Measurements from ENCODE around the gene TDRD9.
A peak's percentile ranks its signal among the peaks of the same experiment; 100 is the strongest.

Gene TDRD9

GRCh38 chr14:104037903-104038302, 109.6 kb downstream of the TDRD9 start:
- no peak for FAIRE-seq

- FAIRE-seq = no peak
These were observed 111.0 kb downstream of the TDRD9 start for GRCh38 chr14:104039214-104039613.

GRCh38 chr14:104040539-104040938, 112.3 kb downstream of the TDRD9 start:
- no peak for FAIRE-seq

- FAIRE-seq = no peak
These were observed 113.3 kb downstream of the TDRD9 start for GRCh38 chr14:104041430-104042104.

- FAIRE-seq = no peak
These were observed 115.8 kb downstream of the TDRD9 start for GRCh38 chr14:104044016-104044415.

GRCh38 chr14:104047761-104048160, 119.5 kb downstream of the TDRD9 start:
- no peak for FAIRE-seq

- peak; percentile 98 for FAIRE-seq
These were observed 120.7 kb downstream of the TDRD9 start for GRCh38 chr14:104048758-104049507.

GRCh38 chr14:104049576-104050240, 121.5 kb downstream of the TDRD9 start:
- no peak for FAIRE-seq

GRCh38 chr14:104051092-104051813, 123.0 kb downstream of the TDRD9 start:
- no peak for FAIRE-seq

GRCh38 chr14:104054222-104054905, 126.1 kb downstream of the TDRD9 start:
- FAIRE-seq = no peak

- FAIRE-seq = no peak
These were observed 134.0 kb downstream of the TDRD9 start for GRCh38 chr14:104062281-104062680.

GRCh38 chr14:104064003-104064402, 135.7 kb downstream of the TDRD9 start:
- no peak for FAIRE-seq

- FAIRE-seq = no peak
These were observed 138.0 kb downstream of the TDRD9 start for GRCh38 chr14:104066279-104066678.

- no peak for FAIRE-seq
These were observed 138.6 kb downstream of the TDRD9 start for GRCh38 chr14:104066719-104067295.

GRCh38 chr14:104069541-104069940, 141.3 kb downstream of the TDRD9 start:
- FAIRE-seq = no peak

GRCh38 chr14:104072586-104072985, 144.3 kb downstream of the TDRD9 start:
- no peak for FAIRE-seq

- no peak for FAIRE-seq
These were observed 145.5 kb downstream of the TDRD9 start for GRCh38 chr14:104073764-104074163.

- no peak for FAIRE-seq
These were observed 147.4 kb downstream of the TDRD9 start for GRCh38 chr14:104075530-104076151.

- no peak for FAIRE-seq
These were observed 148.5 kb downstream of the TDRD9 start for GRCh38 chr14:104076743-104077142.

GRCh38 chr14:104078031-104078455, 149.8 kb downstream of the TDRD9 start:
- FAIRE-seq = peak; percentile 98

- FAIRE-seq = no peak
These were observed 152.4 kb downstream of the TDRD9 start for GRCh38 chr14:104080376-104081260.

Data from islet of Langerhans (tissue), 1 donor.